ENCODE measurements around the gene IRAK1. TPM values are rescaled to one million over a fixed set of nuclear protein-coding genes. Genes with fewer than 3 reads are reported as not detected.

The IRAK1 gene
- total and polyA plus RNA-seq, 10 of the 15 experiments (the other 5 are each of a cell fraction or from before 2014, with no cell fraction given) = 4.2 to 136 (median 39.5) TPM

- 91% methylated on average over 20 of the region's 20 CpGs for WGBS (ENCODE audit: insufficient coverage, insufficient replicate concordance, low lambda C conversion rate, missing lambda C conversion rate)
- no peak for ATAC-seq
- Histone ChIP-seq H3K79me2 (ENCODE audit: control insufficient read depth, insufficient read depth, low read length) (no peaks in the 10 kb centered on the region), H3K4me3 (no peak overlapping the region), H3K27me3 (replicated peaks in 1 of 2; ENCODE audit: control insufficient read depth in 2 of 2, insufficient read depth in 2 of 2, low read length in 1 of 2) (no peaks in the 10 kb centered on the region), H2AFZ (ENCODE audit: control insufficient read depth, low read depth, low read length) (no peak overlapping the region), H3K4me2 (ENCODE audit: control insufficient read depth, insufficient read depth) (no peak overlapping the region), H3K9ac (ENCODE audit: control insufficient read depth, insufficient read depth, low read length) (no peak overlapping the region), H3K9me3 (replicated peaks; ENCODE audit: control insufficient read depth, insufficient read depth, low read length) (no peaks in the 10 kb centered on the region), H3K4me1 (ENCODE audit: control insufficient read depth, insufficient read depth, low read length) (peaks cover 18% of the 10 kb centered on the region), H3K27ac (ENCODE audit: control insufficient read depth, insufficient read depth) (no peak overlapping the region; the same call in 1 of the 2 replicates), H4K20me1 (ENCODE audit: control insufficient read depth, insufficient read depth) (no peaks in the 10 kb centered on the region), H3K36me3 (ENCODE audit: control insufficient read depth in 2 of 2, insufficient read depth in 2 of 2, low read length in 1 of 2) (no peaks in the 10 kb centered on the region; a peak in 2 of 4 replicates)
- intact Hi-C loops (cut with micrococcal nuclease; ENCODE audit: unreplicated experiment) = no loop called here
- BruUV-seq (replicated peaks) = no TSS peak
- TF ChIP-seq MLLT1 (IDR thresholded peaks at IDR 0.05) (peak; percentile 25), HSF1 (IDR thresholded peaks at IDR 0.05; ENCODE audit: low read depth, low read length) (no peak)
- RAD21 ChIA-PET (ENCODE audit: unreplicated experiment) = interaction anchor here (1.1 to 2.3 kb wide), 8 partner anchors 12 to 82 kb away, joined by 3 to 31 read pairs (median 7); no protein-coding TSS in a partner anchor
- CTCF ChIA-PET = interaction anchor here (1.1 to 1.7 kb wide), 4 partner anchors 14 to 82 kb away, joined by 3 to 8 read pairs (median 6); partner anchors contain the start of gene HCFC1
- DNase-seq (ENCODE audit: low read depth, low spot score) = no peak
- POLR2A ChIA-PET = interaction anchor here (0.6 to 2.1 kb wide), 8 partner anchors 11 to 39 kb away, joined by 3 to 10 read pairs (median 6); no protein-coding TSS in a partner anchor
- in situ Hi-C loops (cut with MboI) = no loop called here
- SMC1A ChIA-PET (ENCODE audit: uncharacterized antibody, unreplicated experiment) = interaction anchor here (1.0 to 2.5 kb wide), 5 partner anchors 12 to 40 kb away, joined by 3 to 14 read pairs (median 3); no protein-coding TSS in a partner anchor
- FAIRE-seq = no peak
These were observed 12.8 kb downstream of the IRAK1 start for GRCh38 chrX:154006947-154007346.
